Skeletal muscle satellite cell (primary cell): ENCODE measurements around the gene ADCY2.
A peak's percentile ranks its signal among the peaks of the same experiment; 100 is the strongest.

Experiments used
- H3K27me3 ChIP-seq: 2 replicates; pipeline ENCODE4 v1.7.0; 2013; ENCODE audit warnings: low read length; ENCODE audit not compliant: control insufficient read depth, insufficient read depth
- H3K36me3 ChIP-seq: 2 replicates; pipeline ENCODE4 v1.7.0; 2013; ENCODE audit warnings: mild to moderate bottlenecking, control low read depth, low read length; ENCODE audit not compliant: insufficient read depth
- H3K4me1 ChIP-seq: 2 replicates; pipeline ENCODE4 v1.7.0; 2013; ENCODE audit warnings: low read length; ENCODE audit not compliant: control insufficient read depth, insufficient read depth
- H3K4me2 ChIP-seq: 2 replicates; pipeline ENCODE4 v1.7.0; 2013; ENCODE audit warnings: mild to moderate bottlenecking, low read length
- H3K4me3 ChIP-seq: 2 replicates; pipeline ENCODE4 v1.7.0; 2013; ENCODE audit warnings: low read length
- H3K9ac ChIP-seq: 2 replicates; pipeline ENCODE4 v1.7.0; 2013; ENCODE audit warnings: mild to moderate bottlenecking, low read depth, low read length, moderate library complexity
- H3K9me3 ChIP-seq: replicated peaks from 2 replicates; pipeline ENCODE4 v1.7.0; 2013; ENCODE audit warnings: mild to moderate bottlenecking, control low read depth, low read length

The ADCY2 gene

GRCh38 chr5:7802855-7803254, 406.9 kb downstream of the ADCY2 start:
- H3K4me3 ChIP-seq, result no peak overlapping the region
- no peaks in the 10 kb centered on the region for H3K4me1 ChIP-seq
- H3K4me2 ChIP-seq, result no peak overlapping the region
- no peaks in the 10 kb centered on the region for H3K27me3 ChIP-seq
- no peak overlapping the region for H3K9ac ChIP-seq
- H3K36me3 ChIP-seq, result no peaks in the 10 kb centered on the region
- no peaks in the 10 kb centered on the region for H3K9me3 ChIP-seq

DNA sequence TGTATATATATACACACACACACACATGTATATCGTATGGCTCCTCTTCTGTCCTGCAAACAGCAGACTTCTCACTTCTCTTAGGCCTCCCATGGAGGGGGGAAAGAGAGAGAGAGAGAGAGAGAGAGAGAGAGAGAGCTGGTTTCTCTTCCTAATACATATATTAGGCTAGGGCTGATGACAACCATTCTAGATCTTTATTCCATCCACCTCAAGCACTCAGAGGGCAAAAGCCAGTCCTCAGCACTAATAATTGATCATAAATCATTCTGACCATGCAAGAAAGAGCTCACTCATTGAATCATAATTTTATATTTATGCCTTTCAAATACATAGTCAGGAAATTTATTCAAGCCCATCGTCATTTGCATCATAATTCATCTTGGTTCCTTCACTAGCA, 408.0 kb downstream of the ADCY2 start:
- H3K4me2 ChIP-seq, result no peak overlapping the region
- no peak overlapping the region for H3K4me3 ChIP-seq
- H3K9me3 ChIP-seq, result no peaks in the 10 kb centered on the region
- H3K4me1 ChIP-seq, result no peaks in the 10 kb centered on the region
- no peak overlapping the region for H3K9ac ChIP-seq
- no peaks in the 10 kb centered on the region for H3K36me3 ChIP-seq
- H3K27me3 ChIP-seq, result no peaks in the 10 kb centered on the region

- no peaks in the 10 kb centered on the region for H3K9me3 ChIP-seq
- H3K4me3 ChIP-seq, result no peak overlapping the region
- H3K36me3 ChIP-seq, result no peaks in the 10 kb centered on the region
- no peaks in the 10 kb centered on the region for H3K4me1 ChIP-seq
- no peaks in the 10 kb centered on the region for H3K27me3 ChIP-seq
- no peak overlapping the region for H3K4me2 ChIP-seq
- no peak overlapping the region for H3K9ac ChIP-seq
These were observed 409.4 kb downstream of the ADCY2 start for GRCh38 chr5:7805379-7805778.

GRCh38 chr5:7808998-7809397, 413.1 kb downstream of the ADCY2 start:
- Histone ChIP-seq H3K4me2 (no peak overlapping the region), H3K4me3 (no peak overlapping the region)

GRCh38 chr5:7811715-7812114, 415.8 kb downstream of the ADCY2 start:
- Histone ChIP-seq H3K4me3 (no peak overlapping the region), H3K9ac (no peak overlapping the region), H3K27me3 (no peaks in the 10 kb centered on the region), H3K4me1 (no peaks in the 10 kb centered on the region), H3K36me3 (no peaks in the 10 kb centered on the region), H3K4me2 (no peak overlapping the region), H3K9me3 (no peaks in the 10 kb centered on the region)

More at GRCh38 chr5:7808998-7809397, 413.1 kb downstream of the ADCY2 start:
- no peaks in the 10 kb centered on the region for H3K27me3 ChIP-seq
- H3K4me1 ChIP-seq, result no peaks in the 10 kb centered on the region
- H3K9me3 ChIP-seq, result no peaks in the 10 kb centered on the region
- H3K36me3 ChIP-seq, result no peaks in the 10 kb centered on the region
- H3K9ac ChIP-seq, result no peak overlapping the region

DNA sequence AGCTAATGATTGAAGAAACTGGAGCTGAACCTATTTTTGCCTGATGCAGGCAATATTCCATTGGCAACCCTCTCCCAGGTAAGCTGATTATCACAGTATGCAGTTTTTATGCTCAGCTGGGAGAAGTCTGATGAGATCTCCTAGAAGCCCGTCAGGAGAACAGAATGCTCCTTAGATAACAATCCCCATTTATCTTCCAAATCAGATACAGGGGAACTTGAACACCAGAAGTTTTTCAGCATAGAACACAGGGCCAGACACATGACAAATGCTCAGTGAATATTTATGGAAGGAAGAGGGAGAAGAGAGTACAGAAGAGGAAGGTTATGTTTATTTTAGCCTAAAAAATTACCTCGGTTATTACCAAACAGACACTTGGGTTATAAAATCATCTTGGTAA, 417.1 kb downstream of the ADCY2 start:
- H3K27me3 ChIP-seq, result no peaks in the 10 kb centered on the region
- H3K4me2 ChIP-seq, result no peak overlapping the region
- H3K9ac ChIP-seq, result no peak overlapping the region
- no peaks in the 10 kb centered on the region for H3K36me3 ChIP-seq
- H3K9me3 ChIP-seq, result no peaks in the 10 kb centered on the region
- H3K4me1 ChIP-seq, result no peaks in the 10 kb centered on the region
- H3K4me3 ChIP-seq, result no peak overlapping the region

- Histone ChIP-seq H3K27me3 (no peaks in the 10 kb centered on the region), H3K9ac (no peak overlapping the region), H3K4me3 (no peak overlapping the region), H3K9me3 (no peaks in the 10 kb centered on the region), H3K36me3 (no peaks in the 10 kb centered on the region), H3K4me1 (no peaks in the 10 kb centered on the region), H3K4me2 (no peak overlapping the region)
These were observed 417.6 kb downstream of the ADCY2 start for GRCh38 chr5:7813576-7813975.

GRCh38 chr5:7814816-7815215, 418.9 kb downstream of the ADCY2 start:
- no peak overlapping the region for H3K4me2 ChIP-seq
- H3K36me3 ChIP-seq, result no peaks in the 10 kb centered on the region
- H3K4me3 ChIP-seq, result no peak overlapping the region
- H3K9ac ChIP-seq, result no peak overlapping the region
- H3K9me3 ChIP-seq, result no peaks in the 10 kb centered on the region
- H3K27me3 ChIP-seq, result no peaks in the 10 kb centered on the region
- H3K4me1 ChIP-seq, result no peaks in the 10 kb centered on the region

- H3K4me1 ChIP-seq, result no peaks in the 10 kb centered on the region
- H3K27me3 ChIP-seq, result no peaks in the 10 kb centered on the region
- H3K9ac ChIP-seq, result no peak overlapping the region
- H3K4me2 ChIP-seq, result peak overlapping the region; percentile 35
- H3K9me3 ChIP-seq, result no peaks in the 10 kb centered on the region
- no peaks in the 10 kb centered on the region for H3K36me3 ChIP-seq
- H3K4me3 ChIP-seq, result no peak overlapping the region
These were observed 420.1 kb downstream of the ADCY2 start for GRCh38 chr5:7815892-7816534.

GRCh38 chr5:7816535-7816901, 420.6 kb downstream of the ADCY2 start:
- Histone ChIP-seq H3K9me3 (no peaks in the 10 kb centered on the region), H3K4me1 (no peaks in the 10 kb centered on the region), H3K9ac (no peak overlapping the region), H3K36me3 (no peaks in the 10 kb centered on the region), H3K27me3 (peaks cover 2% of the 10 kb centered on the region), H3K4me2 (no peak overlapping the region), H3K4me3 (no peak overlapping the region)

DNA sequence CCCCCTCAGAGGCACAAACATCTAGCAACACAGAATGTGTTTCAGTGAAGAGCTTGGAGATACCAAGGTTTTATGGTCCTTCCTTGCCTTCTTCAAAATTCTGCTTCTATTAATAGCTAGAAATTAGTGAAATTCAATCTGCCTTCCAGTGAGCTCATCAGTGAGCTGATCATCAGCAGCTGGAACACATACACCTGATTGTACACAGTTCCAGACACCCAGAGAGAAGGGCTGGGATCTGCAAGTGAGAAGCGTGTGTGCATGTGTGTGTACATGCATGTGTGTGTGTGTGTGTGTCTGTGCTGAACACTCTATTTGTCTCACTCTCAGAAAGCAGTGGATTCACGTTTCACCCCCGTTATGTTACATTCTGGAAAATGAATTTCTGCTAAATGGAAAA, 426.5 kb downstream of the ADCY2 start:
- H3K9ac ChIP-seq, result no peak overlapping the region
- H3K4me2 ChIP-seq, result no peak overlapping the region
- H3K27me3 ChIP-seq, result peaks cover 15% of the 10 kb centered on the region
- no peaks in the 10 kb centered on the region for H3K36me3 ChIP-seq
- no peaks in the 10 kb centered on the region for H3K9me3 ChIP-seq
- no peaks in the 10 kb centered on the region for H3K4me1 ChIP-seq
- no peak overlapping the region for H3K4me3 ChIP-seq

DNA sequence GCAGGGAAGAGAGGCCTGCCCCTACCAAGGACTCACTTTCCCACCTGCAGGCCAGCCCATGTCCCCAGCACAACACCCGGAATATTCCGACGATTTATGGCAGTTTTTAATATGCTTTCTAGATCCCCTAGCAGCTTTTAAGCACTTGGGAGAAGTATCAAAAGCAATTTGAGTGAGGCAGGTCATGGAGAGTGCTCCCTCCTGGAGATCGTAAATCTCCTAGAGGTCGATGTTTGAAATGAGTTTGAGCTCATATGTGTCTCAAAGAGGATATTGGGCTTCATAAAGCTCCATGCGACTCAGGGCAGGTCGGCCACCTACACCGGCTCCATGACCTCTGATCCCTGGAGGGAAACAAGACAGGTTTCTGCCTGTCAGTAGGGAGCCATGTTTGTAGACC, 427.7 kb downstream of the ADCY2 start:
- Histone ChIP-seq H3K36me3 (no peaks in the 10 kb centered on the region), H3K9me3 (no peaks in the 10 kb centered on the region), H3K27me3 (peaks cover 16% of the 10 kb centered on the region), H3K4me2 (no peak overlapping the region), H3K9ac (no peak overlapping the region), H3K4me3 (no peak overlapping the region), H3K4me1 (no peaks in the 10 kb centered on the region)
